Peyer's patch (tissue), 4 donors: Measurements from ENCODE around the gene CLN3.
"Not testable (repeated sequence)": the region's sequence is repeated elsewhere in the genome, so short reads cannot be mapped to it uniquely, and the experiment has no call there.

Experiments used
- POLR2A ChIP-seq, 2 donors: fragments of 450-650 bp; IDR thresholded peaks; one replicate each; pipeline ENCODE4 v1.5.1; 2017; ENCODE audit warnings: antibody characterized with exemption in 2 of 2, mild to moderate bottlenecking in 2 of 2, moderate library complexity in 2 of 2
- TF ChIP-seq, protein P1 (sequence below), 6 experiments: fragments of 450-650 bp in 4 of 6; fragments of 200-600 bp in 2 of 6; sonication (generic) in 1 of 6; IDR thresholded peaks; one replicate each; pipeline ENCODE4 v1.5.1; 2017 to 2019; ENCODE audit warnings: antibody characterized with exemption in 6 of 6, mild to moderate bottlenecking in 3 of 6, moderate library complexity in 1 of 6

DNA sequence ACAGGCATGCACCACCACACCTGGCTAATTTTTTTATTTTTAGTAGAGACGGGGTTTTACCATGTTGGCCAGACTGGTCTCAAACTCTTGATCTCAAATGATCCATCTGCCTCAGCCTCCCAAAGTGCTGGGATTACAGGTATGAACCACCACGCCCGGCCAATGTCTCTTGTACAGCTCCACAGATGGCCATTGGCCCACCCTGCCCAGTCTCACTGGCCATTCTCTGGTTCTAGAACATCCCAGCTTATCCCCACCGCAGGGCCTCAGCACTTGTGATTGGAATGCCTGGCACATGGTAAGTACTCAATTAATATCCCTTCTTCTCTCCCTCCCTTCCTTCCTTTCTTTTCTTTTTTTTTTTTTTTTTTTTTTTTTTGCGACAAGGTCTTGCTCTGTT lies 8.5 kb downstream of the CLN3 start:
- TF ChIP-seq, protein P1, sequence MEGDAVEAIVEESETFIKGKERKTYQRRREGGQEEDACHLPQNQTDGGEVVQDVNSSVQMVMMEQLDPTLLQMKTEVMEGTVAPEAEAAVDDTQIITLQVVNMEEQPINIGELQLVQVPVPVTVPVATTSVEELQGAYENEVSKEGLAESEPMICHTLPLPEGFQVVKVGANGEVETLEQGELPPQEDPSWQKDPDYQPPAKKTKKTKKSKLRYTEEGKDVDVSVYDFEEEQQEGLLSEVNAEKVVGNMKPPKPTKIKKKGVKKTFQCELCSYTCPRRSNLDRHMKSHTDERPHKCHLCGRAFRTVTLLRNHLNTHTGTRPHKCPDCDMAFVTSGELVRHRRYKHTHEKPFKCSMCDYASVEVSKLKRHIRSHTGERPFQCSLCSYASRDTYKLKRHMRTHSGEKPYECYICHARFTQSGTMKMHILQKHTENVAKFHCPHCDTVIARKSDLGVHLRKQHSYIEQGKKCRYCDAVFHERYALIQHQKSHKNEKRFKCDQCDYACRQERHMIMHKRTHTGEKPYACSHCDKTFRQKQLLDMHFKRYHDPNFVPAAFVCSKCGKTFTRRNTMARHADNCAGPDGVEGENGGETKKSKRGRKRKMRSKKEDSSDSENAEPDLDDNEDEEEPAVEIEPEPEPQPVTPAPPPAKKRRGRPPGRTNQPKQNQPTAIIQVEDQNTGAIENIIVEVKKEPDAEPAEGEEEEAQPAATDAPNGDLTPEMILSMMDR (IDR thresholded peaks at IDR 0.05) = not testable (repeated sequence)
- TF ChIP-seq POLR2A (IDR thresholded peaks at IDR 0.05) = not testable (repeated sequence)
